Measurements from ENCODE around the gene FRY.

FRY gene

DNA sequence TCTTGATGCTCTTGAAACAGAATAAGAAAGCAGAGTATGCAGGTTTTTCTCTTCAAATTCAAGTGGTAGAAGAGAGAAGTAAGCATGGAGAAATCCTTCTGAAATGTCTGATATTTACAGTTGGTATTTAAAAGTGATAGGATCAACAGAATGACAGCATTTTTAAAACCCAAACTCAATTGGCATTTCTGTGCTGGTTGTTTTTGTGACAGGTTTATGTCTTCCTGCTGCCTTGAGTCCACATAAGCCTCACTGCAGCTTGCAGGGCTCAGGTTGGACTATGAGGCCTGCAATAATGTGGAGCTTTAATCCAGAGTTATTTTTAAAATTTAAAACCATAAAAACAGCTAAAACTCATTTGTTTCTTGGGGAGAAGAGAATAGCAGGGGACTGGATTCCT is 178.5 kb downstream of the FRY start:
- no peak for DNase-seq

DNA sequence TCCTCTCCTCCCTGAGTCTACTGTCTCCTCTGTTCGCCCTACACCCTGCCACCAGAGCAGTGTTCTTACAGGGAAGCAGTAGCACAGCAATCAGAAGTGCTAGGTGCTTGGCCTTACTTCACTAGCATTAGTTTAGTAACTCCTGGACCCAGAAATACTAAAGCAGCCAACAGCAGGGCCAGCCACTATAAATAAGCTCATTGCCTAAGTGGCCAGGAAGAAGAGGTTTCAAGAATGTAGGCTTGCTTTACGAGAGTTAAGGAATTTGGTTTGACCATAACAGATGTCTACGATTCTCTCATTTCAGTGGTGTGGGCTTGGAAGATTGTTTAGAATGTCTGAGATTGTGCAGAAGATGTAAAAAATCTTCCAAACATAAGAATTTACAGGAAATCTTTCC is 180.2 kb downstream of the FRY start:
- no peak for DNase-seq

- no peak for DNase-seq
These were observed 180.8 kb downstream of the FRY start for GRCh38 chr13:32212421-32212820.

GRCh38 chr13:32213626-32214025 is 182.1 kb downstream of the FRY start:
- DNase-seq, result no peak

GRCh38 chr13:32214071-32214470 is 182.5 kb downstream of the FRY start:
- no peak for DNase-seq

DNA sequence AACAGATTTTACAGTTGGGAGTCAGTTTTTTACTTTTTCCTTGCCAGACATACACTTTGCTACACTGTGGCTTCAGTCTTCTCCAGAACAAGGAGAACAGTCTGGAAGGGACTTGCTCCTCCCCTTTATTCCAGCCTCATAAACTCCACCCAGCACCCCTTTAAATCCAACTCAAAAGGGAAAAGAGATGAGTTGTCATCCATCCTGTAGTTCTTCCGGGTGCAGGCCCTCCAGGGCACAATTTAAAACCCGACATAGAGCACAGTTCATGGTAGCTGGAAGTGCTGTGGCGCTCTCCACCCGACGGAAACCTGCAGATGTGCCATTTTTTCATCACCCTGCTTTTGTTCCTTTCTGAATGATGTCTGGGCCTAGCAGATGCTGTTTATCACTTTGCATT is 184.7 kb downstream of the FRY start:
- DNase-seq, result no peak

- no peak for DNase-seq
These were observed 190.6 kb downstream of the FRY start for GRCh38 chr13:32222046-32222676.

GRCh38 chr13:32224916-32225315 is 193.3 kb downstream of the FRY start:
- no peak for DNase-seq

DNA sequence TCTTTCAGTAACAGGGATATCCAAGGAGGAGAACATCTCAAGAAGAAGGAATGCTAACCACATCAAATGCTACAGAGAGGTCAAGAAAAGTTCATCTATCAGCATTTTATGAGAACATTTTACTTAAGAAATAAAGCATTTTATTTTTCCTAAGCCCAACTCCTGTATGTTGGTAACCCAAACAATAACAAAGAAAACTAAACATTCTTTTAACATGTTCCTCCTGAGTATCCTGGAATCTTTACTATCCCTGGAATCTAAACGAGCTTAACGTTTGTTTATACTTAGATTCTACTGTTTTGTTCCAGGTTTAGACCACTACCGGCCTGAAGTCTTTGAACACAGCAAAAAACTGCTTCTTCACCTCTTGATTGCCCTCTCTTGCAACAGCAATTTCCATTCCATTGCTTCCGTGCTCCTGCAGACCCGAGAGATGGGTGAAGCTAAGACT is 193.9 kb downstream of the FRY start:
- DNase-seq, result no peak

DNA sequence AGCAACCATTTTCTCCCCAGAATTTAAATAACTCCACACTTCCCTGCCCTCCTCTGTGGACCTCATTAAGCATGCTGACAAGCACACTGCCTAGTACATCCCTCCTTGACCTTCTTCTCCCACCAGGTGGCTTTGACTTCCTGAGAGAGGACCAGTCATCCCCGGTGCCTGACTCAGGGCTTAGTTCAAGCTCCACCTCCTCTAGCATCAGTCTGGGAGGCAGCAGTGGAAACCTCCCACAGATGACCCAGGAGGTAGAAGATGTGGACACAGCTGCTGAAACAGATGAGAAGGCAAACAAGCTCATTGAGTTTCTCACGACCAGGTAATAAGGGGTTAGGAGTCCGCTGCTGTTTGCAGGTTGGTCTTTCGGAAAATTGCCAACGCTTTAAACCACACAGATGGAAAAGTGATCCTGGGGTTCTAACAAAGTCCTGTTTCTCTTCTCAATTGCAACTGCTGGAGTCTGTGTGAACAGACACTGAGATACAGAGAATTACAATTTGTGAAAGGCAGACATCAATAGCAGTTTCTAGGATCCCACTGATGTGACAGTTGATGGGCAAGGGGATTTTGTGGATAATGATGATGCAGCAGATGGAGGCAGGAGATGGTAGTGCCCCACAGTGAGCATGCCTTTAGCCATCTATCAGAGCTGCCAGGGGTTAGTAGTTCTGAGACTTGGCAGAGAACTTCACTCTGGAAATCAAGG is 196.9 kb downstream of the FRY start:
- peak in 1 of 51 donors; percentile 1 for DNase-seq

DNA sequence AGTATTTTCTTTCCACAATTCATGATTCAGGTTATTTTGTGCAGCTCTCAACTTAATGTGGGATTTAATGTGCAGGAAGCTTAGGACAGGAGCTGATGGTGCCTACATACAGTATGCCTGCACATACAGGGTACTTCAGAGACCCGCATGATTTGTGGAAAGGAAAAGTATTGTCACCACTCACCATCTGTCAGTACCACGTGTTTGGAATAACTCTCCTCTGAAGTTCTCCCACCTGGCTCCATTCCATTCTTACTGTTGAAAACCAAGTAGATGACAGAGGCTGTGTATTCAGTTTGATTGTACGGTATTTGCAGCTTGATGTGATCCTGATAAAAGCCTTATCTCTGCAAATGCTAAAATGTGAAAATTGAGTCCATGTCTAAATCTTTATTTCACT is 197.9 kb downstream of the FRY start:
- DNase-seq, result no peak

DNA sequence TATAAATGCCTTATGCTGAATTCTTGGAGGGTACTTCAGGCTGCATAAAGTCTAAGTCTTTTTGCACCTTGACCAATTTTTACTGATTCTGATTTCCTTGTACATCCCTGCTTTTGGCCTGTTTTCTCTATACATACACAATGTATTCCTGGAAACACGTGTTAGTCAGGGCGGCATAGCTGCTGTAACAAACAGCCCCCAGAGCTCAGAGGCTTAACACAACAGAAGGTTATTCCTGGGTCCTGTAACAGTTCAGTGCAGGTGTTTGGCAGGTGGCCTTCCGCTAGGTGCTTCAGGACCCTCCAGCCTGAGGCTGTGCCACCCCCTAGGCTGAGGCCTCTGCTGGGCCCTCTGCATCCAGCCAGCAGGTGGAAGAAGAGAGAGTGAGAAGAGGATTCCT is 200.7 kb downstream of the FRY start:
- DNase-seq, result no peak

DNA sequence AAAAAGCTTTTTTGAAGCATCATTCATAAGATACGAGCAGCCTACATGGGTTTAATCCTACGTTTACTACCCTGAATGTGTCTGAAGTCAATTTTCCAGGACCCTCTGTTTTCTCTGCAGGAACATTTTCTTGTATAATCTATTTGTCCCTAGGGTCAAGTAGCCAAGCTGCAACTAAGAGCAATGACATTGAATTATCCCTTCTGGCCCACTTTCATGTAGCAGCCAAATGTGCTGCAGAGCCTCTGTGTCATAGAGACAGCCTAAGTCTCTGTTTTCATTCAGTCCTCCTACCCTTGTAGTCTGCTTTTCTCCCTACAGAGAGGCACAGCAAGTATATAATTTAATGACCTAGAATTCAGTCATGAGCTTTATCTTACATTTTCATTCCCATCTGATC is 201.5 kb downstream of the FRY start:
- DNase-seq, result no peak

DNA sequence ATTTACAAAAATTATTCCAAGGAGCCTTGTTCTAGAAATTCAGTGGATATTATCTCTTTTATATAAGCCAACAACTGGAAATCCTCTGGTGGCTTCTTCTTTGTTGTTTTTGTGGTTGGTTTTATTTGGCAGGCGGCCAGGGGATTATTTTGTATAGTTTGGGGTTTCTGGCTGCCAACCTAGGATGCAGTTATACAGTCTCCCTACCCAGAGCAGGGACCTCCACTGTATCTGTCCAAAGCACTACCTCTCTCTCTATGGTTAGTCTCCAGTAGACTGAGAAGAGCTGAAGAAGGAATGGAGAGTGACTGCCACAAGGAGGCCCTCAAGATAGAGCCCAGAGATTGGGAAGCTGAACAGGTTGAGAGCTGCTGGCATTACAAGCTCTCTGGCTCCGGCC is 203.3 kb downstream of the FRY start:
- DNase-seq, result no peak

DNA sequence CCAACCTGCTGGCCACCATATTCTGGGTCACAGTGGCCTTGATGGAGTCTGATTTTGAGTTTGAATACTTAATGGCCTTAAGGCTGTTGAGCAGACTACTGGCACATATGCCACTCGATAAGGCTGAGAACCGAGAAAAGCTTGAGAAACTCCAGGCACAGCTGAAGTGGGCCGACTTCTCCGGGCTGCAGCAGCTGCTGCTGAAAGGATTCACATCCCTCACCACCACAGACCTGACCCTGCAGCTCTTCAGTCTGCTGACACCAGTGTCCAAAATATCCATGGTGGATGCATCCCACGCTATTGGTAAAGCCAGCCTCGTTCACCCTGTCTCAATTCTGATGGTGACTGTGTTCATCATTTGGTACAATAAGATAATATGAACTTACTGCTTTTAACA is 206.1 kb downstream of the FRY start:
- no peak for DNase-seq

DNA sequence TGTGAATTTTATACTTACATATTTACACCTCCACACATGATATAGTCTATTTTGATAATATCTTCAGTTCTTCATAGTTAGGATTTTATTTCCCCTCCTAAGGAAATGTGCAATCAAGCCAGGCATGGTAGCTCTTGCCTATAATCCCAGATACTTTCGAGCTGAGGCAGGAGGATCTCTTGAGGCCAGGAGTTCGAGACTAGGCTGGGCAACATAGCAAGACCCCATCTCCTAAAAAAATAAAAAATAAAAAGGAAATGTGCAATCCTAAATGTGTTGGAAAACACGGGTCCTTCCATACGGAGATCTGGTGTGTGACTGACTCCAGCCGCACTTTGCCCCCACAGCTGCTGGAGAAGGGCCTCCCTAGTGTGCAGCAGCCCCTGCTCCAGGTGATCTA is 212.1 kb downstream of the FRY start:
- DNase-seq, result no peak

- no peak for DNase-seq
These were observed 214.0 kb downstream of the FRY start for GRCh38 chr13:32245555-32245954.

DNA sequence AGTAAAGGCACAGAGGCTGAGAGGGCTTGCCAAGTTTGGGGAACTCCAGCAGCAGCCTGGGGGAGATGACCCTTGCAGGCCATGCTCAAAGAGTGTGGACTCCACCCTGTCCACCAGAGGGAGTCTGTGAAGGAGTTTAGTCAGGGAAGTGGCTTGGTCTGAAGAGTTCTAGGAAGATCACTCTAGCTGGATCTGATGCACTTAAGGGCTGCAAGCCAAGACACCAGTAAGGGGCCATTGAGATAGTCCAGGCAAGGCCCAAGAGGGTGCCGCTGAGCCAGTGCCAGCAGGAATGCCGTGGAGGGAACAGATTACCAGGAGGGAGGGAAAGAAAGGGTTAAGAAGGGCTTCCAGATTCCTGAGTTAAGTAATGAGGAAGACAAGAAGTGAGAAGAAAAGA is 214.9 kb downstream of the FRY start:
- DNase-seq, result peak in 8 of 51 donors; percentile 1 to 18 (median 4)

DNA sequence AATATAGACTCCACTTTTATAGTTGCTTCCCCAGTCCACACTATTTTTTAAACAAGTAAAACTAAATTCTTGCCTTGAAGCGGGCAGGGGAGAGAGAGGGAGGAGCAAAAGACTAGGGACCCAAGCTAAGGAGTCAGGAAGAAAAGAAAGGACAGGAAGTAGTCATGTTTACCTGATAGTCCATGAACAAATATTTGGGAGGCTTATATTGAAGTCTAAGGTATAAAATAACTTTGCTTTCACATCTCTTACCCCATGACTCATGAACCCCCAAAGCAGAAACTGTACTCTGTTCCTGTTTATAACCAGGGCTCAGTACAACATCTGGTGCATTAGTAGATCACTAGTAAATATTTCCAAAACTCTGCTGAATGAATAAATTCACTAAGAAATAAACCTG is 216.3 kb downstream of the FRY start:
- no peak for DNase-seq

GRCh38 chr13:32248801-32249200 is 217.2 kb downstream of the FRY start:
- no peak for DNase-seq

DNA sequence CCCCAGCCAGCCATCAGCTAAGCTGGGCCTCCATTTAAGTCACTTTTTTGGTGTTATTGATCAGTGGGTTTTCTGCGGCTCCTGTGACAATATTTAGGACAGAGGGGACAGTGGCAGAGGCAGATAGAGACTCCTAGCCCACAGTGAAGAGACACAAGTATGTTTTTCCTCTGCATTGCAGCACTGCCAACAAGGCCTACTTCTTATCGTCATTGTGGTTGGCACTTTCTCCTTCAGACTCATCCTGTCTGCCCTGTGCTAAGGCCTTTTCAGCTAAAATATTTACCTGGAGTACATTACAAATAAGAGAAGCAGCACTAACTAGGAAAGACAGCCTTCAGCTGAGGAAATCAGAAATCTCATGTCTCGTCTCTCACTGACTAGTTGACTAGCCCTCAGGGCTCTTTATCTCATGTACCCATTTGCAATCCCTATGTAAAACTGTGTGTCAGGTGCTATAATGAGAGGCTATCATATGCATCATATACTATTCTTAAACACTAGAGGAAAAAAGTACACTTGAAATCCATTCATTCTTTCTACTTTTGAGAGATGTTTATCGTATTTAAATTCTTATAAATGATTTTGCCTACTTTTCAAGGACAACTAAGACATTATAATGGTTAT is 221.4 kb downstream of the FRY start:
- no peak for DNase-seq

- no peak for DNase-seq
These were observed 222.4 kb downstream of the FRY start for GRCh38 chr13:32253911-32254399.

DNA sequence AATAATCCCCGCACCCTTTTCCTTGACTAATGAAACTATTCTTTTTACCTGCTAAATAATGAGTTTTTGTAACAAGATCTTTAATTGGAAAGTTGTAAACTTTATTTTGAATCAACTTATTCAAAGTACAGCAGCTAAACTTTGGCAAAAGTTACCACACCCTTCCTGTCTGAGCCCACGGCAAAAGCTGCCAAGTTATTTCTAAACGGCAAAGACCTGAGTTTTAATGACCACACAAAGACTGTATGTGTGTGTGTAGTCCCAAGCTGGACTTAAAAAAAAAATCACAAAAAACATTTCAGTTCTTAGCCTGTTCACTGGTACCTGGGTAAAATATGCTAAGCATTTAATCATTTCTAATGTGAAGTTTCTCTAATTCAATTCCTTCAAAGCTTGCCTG is 222.8 kb downstream of the FRY start:
- DNase-seq, result no peak

Measured in hypothalamus (tissue), 51 donors.